ENCODE results near the gene PPTC7. TPM values are rescaled to one million over a fixed set of nuclear protein-coding genes. Genes with fewer than 3 reads are reported as not detected.
"Not testable (repeated sequence)": the region's sequence is repeated elsewhere in the genome, so short reads cannot be mapped to it uniquely, and the experiment has no call there.

PPTC7 gene
- total and polyA plus RNA-seq, 5 donors = 31.5 to 82.8 (median 56.4) TPM

DNA sequence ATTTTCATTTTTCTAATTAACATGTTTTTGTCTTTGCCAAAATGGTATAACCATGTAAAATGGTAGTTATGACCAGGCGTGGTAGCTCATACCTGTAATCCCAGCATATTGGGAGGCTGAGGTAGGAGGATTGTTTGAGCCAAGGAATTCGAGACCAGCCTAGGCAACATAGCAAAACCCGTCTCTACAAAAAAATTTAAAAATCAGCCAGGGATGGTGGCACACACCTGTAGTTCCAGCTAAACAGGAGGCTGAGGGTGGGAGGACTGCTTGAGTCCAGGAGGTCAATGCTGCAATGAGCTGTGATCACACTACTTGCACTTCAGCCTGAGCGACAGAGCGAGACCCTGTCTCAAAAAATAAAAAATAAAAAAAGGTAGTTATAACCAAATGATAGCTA lies 23.1 kb downstream of the PPTC7 start:
- intact Hi-C loops (cut with DNase I) = no loop called here
- DNase-seq = no peak
- H3K27ac ChIP-seq (ENCODE audit: low read length) = no peak overlapping the region
- H3K9me3 ChIP-seq (ENCODE audit: control insufficient read depth, low read length) = no peaks in the 10 kb centered on the region
- ATAC-seq = no peak
- H3K4me1 ChIP-seq (ENCODE audit: control insufficient read depth, insufficient read depth, low read length) = peaks cover 8% of the 10 kb centered on the region
- no peak overlapping the region for H3K4me3 ChIP-seq (ENCODE audit: low read length)
- 95% methylated on average over 5 of the region's 5 CpGs for WGBS
- no peaks in the 10 kb centered on the region for H3K27me3 ChIP-seq (ENCODE audit: control insufficient read depth, insufficient read depth)

DNA sequence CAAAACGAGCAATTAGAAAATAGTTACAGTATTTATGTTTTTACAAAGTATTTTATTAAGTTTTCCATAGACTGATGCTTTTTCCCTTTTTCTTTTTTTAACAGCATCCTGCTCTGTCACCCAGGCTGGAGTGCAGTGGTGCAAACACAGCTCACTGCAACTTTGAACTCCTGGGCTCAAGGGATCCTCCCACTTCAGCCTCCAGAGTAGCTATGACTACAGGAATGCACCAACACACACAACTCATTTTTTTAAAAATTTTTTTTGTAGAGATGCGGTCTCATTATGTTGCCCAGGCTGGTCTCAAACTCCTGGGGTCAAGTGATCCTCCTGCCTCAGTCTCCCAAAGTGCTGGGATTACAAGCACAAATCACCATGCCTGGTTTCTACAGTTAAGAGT lies 24.2 kb downstream of the PPTC7 start:
- H3K27me3 ChIP-seq (ENCODE audit: control insufficient read depth, insufficient read depth); DNase-seq; H3K9me3 ChIP-seq (ENCODE audit: control insufficient read depth, low read length); ATAC-seq; intact Hi-C loops (cut with DNase I); H3K27ac ChIP-seq (ENCODE audit: low read length); H3K4me3 ChIP-seq (ENCODE audit: low read length): not testable (repeated sequence)
- H3K4me1 ChIP-seq (ENCODE audit: control insufficient read depth, insufficient read depth, low read length) = peaks cover 10% of the 10 kb centered on the region
- 95% methylated on average over 2 of the region's 2 CpGs for WGBS

DNA sequence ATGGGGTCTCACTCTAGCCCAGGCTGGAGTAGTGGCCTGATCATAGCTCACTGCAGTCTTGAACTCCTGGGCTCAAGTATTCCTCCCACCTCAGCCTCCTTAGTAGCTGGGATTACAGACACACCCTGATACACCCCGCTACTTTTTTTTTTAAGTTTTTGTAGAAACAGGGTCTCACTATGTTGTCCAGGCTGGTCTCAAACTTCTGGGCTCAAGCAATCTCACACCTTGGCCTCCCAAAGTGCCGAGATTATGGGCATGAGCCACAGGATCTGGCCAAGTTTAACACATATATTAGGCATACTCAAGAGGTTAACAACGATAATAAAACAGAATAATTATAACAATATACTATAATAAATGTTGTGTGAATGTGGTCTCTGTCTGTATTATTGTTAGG lies 25.8 kb downstream of the PPTC7 start:
- no peaks in the 10 kb centered on the region for H3K9me3 ChIP-seq (ENCODE audit: control insufficient read depth, low read length)
- 82% methylated on average over 3 of the region's 3 CpGs for WGBS
- peak overlapping the region; percentile 19 for H3K27ac ChIP-seq (ENCODE audit: low read length)
- intact Hi-C loops (cut with DNase I) = no loop called here
- H3K4me1 ChIP-seq (ENCODE audit: control insufficient read depth, insufficient read depth, low read length) = peaks cover 10% of the 10 kb centered on the region
- H3K4me3 ChIP-seq (ENCODE audit: low read length) = no peak overlapping the region
- H3K27me3 ChIP-seq (ENCODE audit: control insufficient read depth, insufficient read depth) = no peaks in the 10 kb centered on the region
- no peak for DNase-seq
- no peak for ATAC-seq

DNA sequence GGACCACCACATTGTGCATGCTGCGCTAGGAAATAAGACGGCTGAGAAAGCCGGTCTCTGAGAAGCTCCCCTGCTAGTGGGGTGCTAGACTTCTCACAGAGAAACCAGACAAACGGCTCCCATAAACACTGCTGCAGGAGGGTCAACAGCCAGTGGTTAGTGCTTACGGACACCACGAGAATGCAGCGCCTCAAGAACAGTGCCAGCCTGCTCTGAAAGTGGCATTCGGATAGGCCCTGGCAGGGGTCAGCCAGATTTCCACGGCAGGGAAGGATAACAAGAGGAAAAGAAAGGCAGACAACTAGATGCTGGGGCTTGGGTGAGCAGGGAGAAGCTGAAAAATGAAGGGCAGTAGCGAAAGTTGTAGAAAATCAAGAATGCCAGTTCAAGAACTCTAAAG lies 26.4 kb downstream of the PPTC7 start:
- Histone ChIP-seq H3K4me1 (ENCODE audit: control insufficient read depth, insufficient read depth, low read length) (peaks cover 9% of the 10 kb centered on the region), H3K27ac (ENCODE audit: low read length) (peak overlapping the region; percentile 0), H3K4me3 (ENCODE audit: low read length) (no peak overlapping the region), H3K27me3 (ENCODE audit: control insufficient read depth, insufficient read depth) (no peaks in the 10 kb centered on the region), H3K9me3 (ENCODE audit: control insufficient read depth, low read length) (no peaks in the 10 kb centered on the region)
- DNase-seq (peak in 1 of 3 donors; percentile 28), ATAC-seq (peak; percentile 25 to 66)
- 76% methylated on average over 10 of the region's 10 CpGs for WGBS
- intact Hi-C loops (cut with DNase I) = no loop called here

DNA sequence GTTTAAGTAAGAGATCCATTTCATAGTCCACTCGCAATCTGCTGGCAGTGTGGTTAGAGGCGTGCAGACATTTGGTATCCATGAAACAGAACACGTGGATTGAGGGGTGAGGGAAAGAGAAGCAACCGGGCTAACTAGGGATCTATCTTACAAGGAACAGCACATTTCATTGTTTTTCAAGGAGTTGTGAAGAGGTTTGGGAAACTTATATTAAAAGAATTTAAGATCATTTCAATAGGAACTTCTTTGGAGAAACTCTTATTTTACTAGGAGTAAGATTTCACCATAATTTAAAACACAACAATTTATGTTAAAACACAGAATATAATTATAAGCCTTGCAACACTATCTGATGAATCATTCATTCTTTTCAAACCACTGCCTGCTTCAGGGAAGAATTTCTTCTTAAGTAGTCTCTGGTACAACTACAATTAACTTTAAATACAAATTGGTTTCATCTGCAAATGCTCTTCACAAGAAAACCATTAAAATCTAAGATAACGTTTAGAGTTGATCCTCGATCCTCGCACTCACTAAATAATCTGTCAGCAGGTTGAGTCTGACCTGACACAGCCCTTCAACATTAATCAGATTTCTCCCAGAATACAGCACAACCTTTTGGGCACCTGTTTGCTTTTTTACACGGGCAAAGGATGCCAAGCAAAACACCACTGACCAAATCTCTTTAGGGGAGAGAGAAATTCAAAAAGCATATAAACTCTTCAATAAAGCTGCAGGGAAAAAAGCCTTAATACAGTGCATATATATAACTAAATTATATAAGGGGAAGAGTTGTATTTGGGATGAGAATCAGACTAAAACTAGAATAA lies 27.3 kb downstream of the PPTC7 start:
- peaks cover 6% of the 10 kb centered on the region for H3K4me1 ChIP-seq (ENCODE audit: control insufficient read depth, insufficient read depth, low read length)
- H3K27ac ChIP-seq (ENCODE audit: low read length) = no peak overlapping the region
- ATAC-seq (peak in 1 of 2 donors; percentile 45), DNase-seq (no peak)
- H3K27me3 ChIP-seq (ENCODE audit: control insufficient read depth, insufficient read depth) = no peaks in the 10 kb centered on the region
- no peaks in the 10 kb centered on the region for H3K9me3 ChIP-seq (ENCODE audit: control insufficient read depth, low read length)
- intact Hi-C loops (cut with DNase I) = no loop called here
- 50% methylated on average over 8 of the region's 8 CpGs for WGBS
- no peak overlapping the region for H3K4me3 ChIP-seq (ENCODE audit: low read length)

DNA sequence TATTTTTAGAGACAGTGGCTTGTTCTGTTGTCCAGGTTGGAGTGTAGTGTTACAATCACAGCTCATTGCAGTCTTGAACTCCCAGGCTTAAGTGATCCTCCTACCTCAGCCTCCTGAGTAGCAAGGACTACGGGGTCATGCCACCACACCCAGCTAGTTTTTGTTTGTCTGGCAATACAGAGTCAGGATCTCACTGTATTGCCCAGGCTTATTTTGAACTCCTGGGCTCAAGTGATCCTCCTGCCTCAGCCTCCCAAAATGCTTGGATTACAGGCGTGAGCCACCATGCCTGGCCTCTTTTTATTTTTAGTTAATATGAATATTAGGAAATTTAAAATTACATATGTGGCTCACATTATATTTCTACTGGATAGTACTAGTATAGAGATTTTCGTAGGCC lies 28.9 kb downstream of the PPTC7 start:
- Histone ChIP-seq H3K4me3 (ENCODE audit: low read length) (no peak overlapping the region), H3K4me1 (ENCODE audit: control insufficient read depth, insufficient read depth, low read length) (peaks cover 5% of the 10 kb centered on the region), H3K27ac (ENCODE audit: low read length) (no peak overlapping the region), H3K9me3 (ENCODE audit: control insufficient read depth, low read length) (no peaks in the 10 kb centered on the region), H3K27me3 (ENCODE audit: control insufficient read depth, insufficient read depth) (no peaks in the 10 kb centered on the region)
- ATAC-seq (no peak), DNase-seq (no peak)
- WGBS = 94% methylated on average over 3 of the region's 3 CpGs
- intact Hi-C loops (cut with DNase I) = no loop called here

DNA sequence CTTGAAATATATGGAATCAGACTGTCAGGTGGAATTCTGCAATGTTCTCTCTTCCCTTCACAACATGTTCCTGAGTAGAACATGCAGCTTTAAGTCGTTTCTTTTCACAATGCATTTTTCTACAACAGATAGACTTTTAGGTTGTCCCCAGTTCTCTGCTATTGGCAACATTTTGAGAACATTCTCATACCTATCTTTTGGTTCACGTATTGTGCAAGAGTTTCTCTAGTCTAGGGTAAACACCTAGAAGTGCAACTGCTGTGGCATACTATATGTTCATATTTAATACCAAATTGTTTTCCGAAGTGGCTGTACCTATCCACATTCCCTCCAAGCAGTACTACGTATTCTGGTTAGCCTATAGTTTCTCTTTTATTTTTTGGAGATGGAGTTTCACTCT lies 32.1 kb downstream of the PPTC7 start:
- Histone ChIP-seq H3K9me3 (ENCODE audit: control insufficient read depth, low read length) (no peaks in the 10 kb centered on the region), H3K27ac (ENCODE audit: low read length) (no peak overlapping the region), H3K4me3 (ENCODE audit: low read length) (no peak overlapping the region), H3K4me1 (ENCODE audit: control insufficient read depth, insufficient read depth, low read length) (peaks cover 8% of the 10 kb centered on the region), H3K27me3 (ENCODE audit: control insufficient read depth, insufficient read depth) (no peaks in the 10 kb centered on the region)
- ATAC-seq (no peak), DNase-seq (no peak)
- intact Hi-C loops (cut with DNase I) = no loop called here
- 94% methylated on average over 4 of the region's 4 CpGs for WGBS

DNA sequence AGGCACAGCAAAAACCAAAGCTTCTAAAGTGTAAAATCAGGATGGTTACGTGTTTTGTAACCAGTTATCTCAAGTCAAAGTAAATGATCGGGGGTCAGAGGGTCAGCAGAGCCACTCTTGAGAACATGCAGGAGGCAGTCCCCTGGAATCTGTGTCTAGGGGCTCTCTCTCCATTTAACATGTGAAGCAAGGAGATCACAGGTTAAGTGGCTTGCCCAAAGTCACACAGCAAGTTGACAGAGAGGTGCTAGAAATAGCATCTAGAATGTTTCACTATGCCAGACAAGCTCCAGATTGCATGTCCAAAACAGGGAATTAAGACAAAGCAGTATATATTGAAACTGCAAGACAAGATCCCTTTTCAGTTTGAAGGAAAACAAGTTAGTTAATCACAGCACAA lies 33.4 kb downstream of the PPTC7 start:
- DNase-seq (no peak), ATAC-seq (peak in 1 of 2 donors; percentile 33)
- intact Hi-C loops (cut with DNase I) = loop anchor here in 1 of 4 donors (5.0 kb wide), 1 partner anchor 33 kb away; the partner anchor contains the start of gene PPTC7
- H3K4me1 ChIP-seq (ENCODE audit: control insufficient read depth, insufficient read depth, low read length) = peaks cover 12% of the 10 kb centered on the region
- peak overlapping the region; percentile 23 for H3K27ac ChIP-seq (ENCODE audit: low read length)
- no peaks in the 10 kb centered on the region for H3K9me3 ChIP-seq (ENCODE audit: control insufficient read depth, low read length)
- WGBS = 74% methylated on average over 2 of the region's 2 CpGs
- no peaks in the 10 kb centered on the region for H3K27me3 ChIP-seq (ENCODE audit: control insufficient read depth, insufficient read depth)
- H3K4me3 ChIP-seq (ENCODE audit: low read length) = no peak overlapping the region

DNA sequence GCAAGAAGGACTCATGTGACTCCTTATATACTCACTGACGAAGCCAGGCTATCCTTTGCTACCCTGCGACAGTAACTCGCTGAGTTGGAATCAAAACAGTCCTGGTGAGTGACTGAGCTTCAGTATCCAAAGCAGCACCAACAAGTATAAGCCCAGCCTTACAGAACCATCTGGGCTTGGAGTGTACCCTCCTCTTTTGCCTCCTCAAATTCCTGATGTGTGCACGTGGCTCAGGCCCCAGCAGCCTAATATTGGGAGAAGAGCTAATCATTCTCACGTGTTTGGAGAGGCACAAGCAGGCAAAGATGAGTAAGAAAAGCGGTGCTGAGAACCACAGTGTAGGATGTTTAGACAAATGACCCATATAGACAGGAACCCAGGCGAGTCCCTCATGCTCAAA lies 34.4 kb downstream of the PPTC7 start:
- H3K27me3 ChIP-seq (ENCODE audit: control insufficient read depth, insufficient read depth) = no peaks in the 10 kb centered on the region
- DNase-seq (no peak), ATAC-seq (peak; percentile 21 to 22)
- H3K27ac ChIP-seq (ENCODE audit: low read length) = peak overlapping the region; percentile 73
- 76% methylated on average over 7 of the region's 7 CpGs for WGBS
- H3K4me3 ChIP-seq (ENCODE audit: low read length) = no peak overlapping the region
- no peaks in the 10 kb centered on the region for H3K9me3 ChIP-seq (ENCODE audit: control insufficient read depth, low read length)
- peaks cover 14% of the 10 kb centered on the region for H3K4me1 ChIP-seq (ENCODE audit: control insufficient read depth, insufficient read depth, low read length)
- intact Hi-C loops (cut with DNase I) = loop anchor here in 1 of 4 donors (5.0 kb wide), 1 partner anchor 34 kb away; the partner anchor contains the start of gene PPTC7

DNA sequence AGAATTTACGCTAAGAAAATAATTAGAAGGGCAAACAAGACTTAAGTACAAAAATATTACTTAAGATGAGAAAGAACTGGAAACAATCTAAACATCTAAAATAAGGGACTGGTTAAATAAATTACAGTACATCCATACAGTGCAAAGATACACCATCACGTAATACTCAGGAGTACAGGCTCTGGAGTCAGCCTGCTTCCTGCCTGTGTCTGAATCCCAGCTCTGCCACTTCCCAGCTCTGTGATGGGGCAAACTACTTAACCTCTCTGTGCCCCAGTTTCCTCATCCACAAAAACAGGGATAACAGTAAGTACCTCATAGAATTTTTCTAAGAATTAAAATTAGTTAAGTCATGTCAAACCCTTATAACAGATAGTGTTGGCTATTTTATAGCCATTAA lies 36.0 kb downstream of the PPTC7 start:
- no peaks in the 10 kb centered on the region for H3K27me3 ChIP-seq (ENCODE audit: control insufficient read depth, insufficient read depth)
- H3K4me1 ChIP-seq (ENCODE audit: control insufficient read depth, insufficient read depth, low read length) = peaks cover 14% of the 10 kb centered on the region
- H3K9me3 ChIP-seq (ENCODE audit: control insufficient read depth, low read length) = no peaks in the 10 kb centered on the region
- no peak overlapping the region for H3K4me3 ChIP-seq (ENCODE audit: low read length)
- ATAC-seq = no peak
- intact Hi-C loops (cut with DNase I) = loop anchor here in 1 of 4 donors (5.0 kb wide), 1 partner anchor 35 kb away; the partner anchor contains the start of gene PPTC7
- no peak overlapping the region for H3K27ac ChIP-seq (ENCODE audit: low read length)
- 91% methylated on average over 2 of the region's 2 CpGs for WGBS
- DNase-seq = no peak

DNA sequence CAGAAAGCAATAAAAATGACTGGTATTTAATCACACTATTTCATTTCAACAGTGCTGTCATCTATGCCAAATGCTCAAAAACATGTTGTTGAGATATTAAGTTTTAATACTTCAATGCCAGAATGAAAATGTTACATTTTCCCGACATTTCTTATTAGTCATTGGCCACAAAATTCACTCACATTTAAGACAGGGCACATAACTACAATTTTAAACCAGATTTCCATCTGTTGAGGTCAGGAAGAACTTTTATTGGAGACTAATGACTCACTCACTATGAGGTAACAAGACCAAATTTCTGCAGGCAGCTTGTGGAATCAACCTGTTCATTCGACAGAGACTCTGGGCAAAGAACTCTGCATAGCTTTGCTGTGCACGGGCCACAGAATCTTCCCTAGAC lies 36.8 kb downstream of the PPTC7 start:
- no peaks in the 10 kb centered on the region for H3K9me3 ChIP-seq (ENCODE audit: control insufficient read depth, low read length)
- H3K4me3 ChIP-seq (ENCODE audit: low read length) = no peak overlapping the region
- ATAC-seq = no peak
- H3K4me1 ChIP-seq (ENCODE audit: control insufficient read depth, insufficient read depth, low read length) = peaks cover 14% of the 10 kb centered on the region
- 67% methylated on average over 3 of the region's 3 CpGs for WGBS
- no peak for DNase-seq
- intact Hi-C loops (cut with DNase I) = loop anchor here in 1 of 4 donors (5.0 kb wide), 1 partner anchor 36 kb away; the partner anchor contains the start of gene PPTC7
- peak overlapping the region; percentile 42 for H3K27ac ChIP-seq (ENCODE audit: low read length)
- H3K27me3 ChIP-seq (ENCODE audit: control insufficient read depth, insufficient read depth) = no peaks in the 10 kb centered on the region

Data from right cardiac atrium (tissue), 5 donors.